ENCODE data around the gene CFAP221. TPM values are rescaled to one million over a fixed set of nuclear protein-coding genes. Genes with fewer than 3 reads are reported as not detected.

The CFAP221 gene
- total and polyA plus RNA-seq, 10 of the 15 experiments (the other 5 are each of a cell fraction or from before 2014, with no cell fraction given) = not detected

- H3K4me3 ChIP-seq = no peak overlapping the region
- ChIA-PET CTCF (no interaction called here), RAD21 (ENCODE audit: unreplicated experiment) (no interaction called here), POLR2A (no interaction called here), SMC1A (ENCODE audit: uncharacterized antibody, unreplicated experiment) (no interaction called here)
- H3K4me2 ChIP-seq (ENCODE audit: control insufficient read depth, insufficient read depth) = no peak overlapping the region
- no peak overlapping the region for H3K9ac ChIP-seq (ENCODE audit: control insufficient read depth, insufficient read depth, low read length)
- no peaks in the 10 kb centered on the region for H4K20me1 ChIP-seq (ENCODE audit: control insufficient read depth, insufficient read depth)
- in situ Hi-C loops (cut with MboI) = no loop called here
- no TSS peak for BruUV-seq (replicated peaks)
- H3K27ac ChIP-seq (ENCODE audit: control insufficient read depth, insufficient read depth) = no peak overlapping the region
- intact Hi-C loops (cut with micrococcal nuclease; ENCODE audit: unreplicated experiment) = no loop called here
- WGBS (ENCODE audit: insufficient coverage, insufficient replicate concordance, low lambda C conversion rate, missing lambda C conversion rate) = 14% methylated on average over 2 of the region's 2 CpGs
- H2AFZ ChIP-seq (ENCODE audit: control insufficient read depth, low read depth, low read length) = no peak overlapping the region
- H3K4me1 ChIP-seq (ENCODE audit: control insufficient read depth, insufficient read depth, low read length) = no peaks in the 10 kb centered on the region
- no peaks in the 10 kb centered on the region for H3K9me3 ChIP-seq (replicated peaks; ENCODE audit: control insufficient read depth, insufficient read depth, low read length)
- TF ChIP-seq PAX8 (IDR thresholded peaks at IDR 0.05) = no peak
- TF ChIP-seq DPF2 (IDR thresholded peaks at IDR 0.05) = no peak
- no peak for TF ChIP-seq NR2C2 (IDR thresholded peaks at IDR 0.05; ENCODE audit: borderline replicate concordance, control insufficient read depth, insufficient read length, low read depth)
- no peak for TF ChIP-seq NFYB (IDR thresholded peaks at IDR 0.05; ENCODE audit: insufficient read depth, low read depth, low read length)
- no peak for TF ChIP-seq RBBP5 (conservative IDR thresholded peaks at IDR 0.05)
- TF ChIP-seq CBX5 (IDR thresholded peaks at IDR 0.05; ENCODE audit: low read depth) = no peak
- no peak for TF ChIP-seq POLR2A (IDR thresholded peaks at IDR 0.05; ENCODE audit: low read depth, low read length)
- no peak for TF ChIP-seq SREBF1 (IDR thresholded peaks at IDR 0.05; ENCODE audit: low read length)
- TF ChIP-seq RUNX3 (IDR thresholded peaks at IDR 0.05; ENCODE audit: low read length) = no peak
- no peak for TF ChIP-seq E2F8 (IDR thresholded peaks at IDR 0.05; ENCODE audit: low read depth, partially characterized antibody)
- TF ChIP-seq, protein P1, sequence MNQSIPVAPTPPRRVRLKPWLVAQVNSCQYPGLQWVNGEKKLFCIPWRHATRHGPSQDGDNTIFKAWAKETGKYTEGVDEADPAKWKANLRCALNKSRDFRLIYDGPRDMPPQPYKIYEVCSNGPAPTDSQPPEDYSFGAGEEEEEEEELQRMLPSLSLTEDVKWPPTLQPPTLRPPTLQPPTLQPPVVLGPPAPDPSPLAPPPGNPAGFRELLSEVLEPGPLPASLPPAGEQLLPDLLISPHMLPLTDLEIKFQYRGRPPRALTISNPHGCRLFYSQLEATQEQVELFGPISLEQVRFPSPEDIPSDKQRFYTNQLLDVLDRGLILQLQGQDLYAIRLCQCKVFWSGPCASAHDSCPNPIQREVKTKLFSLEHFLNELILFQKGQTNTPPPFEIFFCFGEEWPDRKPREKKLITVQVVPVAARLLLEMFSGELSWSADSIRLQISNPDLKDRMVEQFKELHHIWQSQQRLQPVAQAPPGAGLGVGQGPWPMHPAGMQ (IDR thresholded peaks at IDR 0.05; ENCODE audit: borderline replicate concordance) = no peak
- TF ChIP-seq RFX5 (IDR thresholded peaks at IDR 0.05; ENCODE audit: low read depth, low read length) = no peak
- TF ChIP-seq, protein P2, sequence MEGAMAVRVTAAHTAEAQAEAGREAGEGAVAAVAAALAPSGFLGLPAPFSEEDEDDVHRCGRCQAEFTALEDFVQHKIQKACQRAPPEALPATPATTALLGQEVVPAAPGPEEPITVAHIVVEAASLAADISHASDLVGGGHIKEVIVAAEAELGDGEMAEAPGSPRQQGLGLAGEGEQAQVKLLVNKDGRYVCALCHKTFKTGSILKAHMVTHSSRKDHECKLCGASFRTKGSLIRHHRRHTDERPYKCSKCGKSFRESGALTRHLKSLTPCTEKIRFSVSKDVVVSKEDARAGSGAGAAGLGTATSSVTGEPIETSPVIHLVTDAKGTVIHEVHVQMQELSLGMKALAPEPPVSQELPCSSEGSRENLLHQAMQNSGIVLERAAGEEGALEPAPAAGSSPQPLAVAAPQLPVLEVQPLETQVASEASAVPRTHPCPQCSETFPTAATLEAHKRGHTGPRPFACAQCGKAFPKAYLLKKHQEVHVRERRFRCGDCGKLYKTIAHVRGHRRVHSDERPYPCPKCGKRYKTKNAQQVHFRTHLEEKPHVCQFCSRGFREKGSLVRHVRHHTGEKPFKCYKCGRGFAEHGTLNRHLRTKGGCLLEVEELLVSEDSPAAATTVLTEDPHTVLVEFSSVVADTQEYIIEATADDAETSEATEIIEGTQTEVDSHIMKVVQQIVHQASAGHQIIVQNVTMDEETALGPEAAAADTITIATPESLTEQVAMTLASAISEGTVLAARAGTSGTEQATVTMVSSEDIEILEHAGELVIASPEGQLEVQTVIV (IDR thresholded peaks at IDR 0.05; ENCODE audit: borderline replicate concordance, partially characterized antibody) = no peak
- H3K36me3 ChIP-seq (ENCODE audit: control insufficient read depth in 2 of 2, insufficient read depth in 2 of 2, low read length in 1 of 2) = no peaks in the 10 kb centered on the region
- H3K79me2 ChIP-seq (ENCODE audit: control insufficient read depth, insufficient read depth, low read length) = no peaks in the 10 kb centered on the region
- FAIRE-seq = no peak
- no peak for ATAC-seq
- DNase-seq (ENCODE audit: low read depth, low spot score) = no peak
- H3K27me3 ChIP-seq (replicated peaks in 1 of 2; ENCODE audit: control insufficient read depth in 2 of 2, insufficient read depth in 2 of 2, low read length in 1 of 2) = peaks cover 0 to 5% of the 10 kb centered on the region in 2 experiments; a peak in 2 of 4 replicates
Measured at GRCh38 chr2:119541476-119541875, 2.8 kb upstream of the CFAP221 start.
